ENCODE results near the gene LRRIQ1.

DNA sequence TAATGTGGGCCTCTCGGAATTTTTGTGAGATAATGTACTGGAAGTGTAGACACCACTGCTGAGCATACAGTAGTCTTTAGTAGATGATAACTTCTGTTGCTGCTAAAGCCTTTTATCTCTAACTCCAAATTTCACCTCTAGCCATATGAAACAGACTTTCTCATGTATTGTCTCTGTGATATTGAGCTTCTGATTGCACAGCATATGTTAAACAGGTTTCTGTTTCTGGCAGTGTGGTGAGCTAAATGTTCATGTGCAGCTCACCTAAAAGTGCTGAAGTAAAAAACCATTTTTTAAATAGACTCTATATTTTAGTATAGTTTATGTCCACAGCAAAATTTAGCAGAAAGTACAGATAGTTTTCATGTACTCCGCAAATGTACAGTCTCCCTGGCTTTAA is 154.6 kb downstream of the LRRIQ1 start:
- TF ChIP-seq, protein P1, sequence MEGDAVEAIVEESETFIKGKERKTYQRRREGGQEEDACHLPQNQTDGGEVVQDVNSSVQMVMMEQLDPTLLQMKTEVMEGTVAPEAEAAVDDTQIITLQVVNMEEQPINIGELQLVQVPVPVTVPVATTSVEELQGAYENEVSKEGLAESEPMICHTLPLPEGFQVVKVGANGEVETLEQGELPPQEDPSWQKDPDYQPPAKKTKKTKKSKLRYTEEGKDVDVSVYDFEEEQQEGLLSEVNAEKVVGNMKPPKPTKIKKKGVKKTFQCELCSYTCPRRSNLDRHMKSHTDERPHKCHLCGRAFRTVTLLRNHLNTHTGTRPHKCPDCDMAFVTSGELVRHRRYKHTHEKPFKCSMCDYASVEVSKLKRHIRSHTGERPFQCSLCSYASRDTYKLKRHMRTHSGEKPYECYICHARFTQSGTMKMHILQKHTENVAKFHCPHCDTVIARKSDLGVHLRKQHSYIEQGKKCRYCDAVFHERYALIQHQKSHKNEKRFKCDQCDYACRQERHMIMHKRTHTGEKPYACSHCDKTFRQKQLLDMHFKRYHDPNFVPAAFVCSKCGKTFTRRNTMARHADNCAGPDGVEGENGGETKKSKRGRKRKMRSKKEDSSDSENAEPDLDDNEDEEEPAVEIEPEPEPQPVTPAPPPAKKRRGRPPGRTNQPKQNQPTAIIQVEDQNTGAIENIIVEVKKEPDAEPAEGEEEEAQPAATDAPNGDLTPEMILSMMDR (IDR thresholded peaks at IDR 0.05 in 4 of 5, conservative IDR thresholded peaks at IDR 0.05 in 1 of 5), result no peak
- no peak for TF ChIP-seq POLR2A (IDR thresholded peaks at IDR 0.05)
